ENCODE data around the gene FAR2.
"Not testable (repeated sequence)": the region's sequence is repeated elsewhere in the genome, so short reads cannot be mapped to it uniquely, and the experiment has no call there.

Gene FAR2

DNA sequence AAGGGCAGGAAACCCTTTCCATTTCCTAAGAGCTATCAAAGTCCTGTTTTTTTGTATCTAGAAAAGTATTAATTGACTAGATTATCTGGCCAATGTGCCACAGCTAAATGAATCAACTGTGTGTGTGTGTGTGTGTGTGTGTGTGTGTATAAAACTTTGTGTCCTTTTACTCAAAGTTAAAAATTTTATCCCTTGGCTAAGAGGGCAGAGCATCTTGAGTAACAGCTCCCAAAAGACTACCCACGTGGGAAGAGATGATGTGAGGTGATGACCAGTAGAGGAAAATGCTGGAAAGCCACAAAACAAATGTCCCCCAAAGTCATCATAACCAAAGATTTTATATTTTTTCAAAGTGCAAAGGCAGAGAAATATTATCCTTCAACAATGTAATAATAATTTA is 90.3 kb downstream of the FAR2 start:
- no peak for DNase-seq

DNA sequence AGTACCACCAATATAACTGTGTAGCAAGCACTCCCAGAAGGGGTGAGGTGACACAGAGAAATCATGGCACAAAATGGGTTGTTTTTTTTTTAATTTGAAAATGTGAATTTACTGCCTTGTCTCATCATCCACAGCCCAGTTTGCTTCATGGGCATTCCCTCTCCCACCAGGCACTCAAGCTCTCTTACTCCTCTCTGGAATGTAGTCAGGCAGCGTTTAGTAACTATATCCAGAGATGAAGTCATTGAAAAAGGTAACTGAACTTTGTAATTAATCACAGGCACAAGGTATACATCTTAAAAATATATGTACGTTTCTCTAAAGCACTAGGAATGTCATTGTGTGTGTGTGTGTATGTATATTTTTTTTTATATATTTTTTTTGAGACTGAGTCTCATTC is 91.4 kb downstream of the FAR2 start:
- DNase-seq = no peak

DNA sequence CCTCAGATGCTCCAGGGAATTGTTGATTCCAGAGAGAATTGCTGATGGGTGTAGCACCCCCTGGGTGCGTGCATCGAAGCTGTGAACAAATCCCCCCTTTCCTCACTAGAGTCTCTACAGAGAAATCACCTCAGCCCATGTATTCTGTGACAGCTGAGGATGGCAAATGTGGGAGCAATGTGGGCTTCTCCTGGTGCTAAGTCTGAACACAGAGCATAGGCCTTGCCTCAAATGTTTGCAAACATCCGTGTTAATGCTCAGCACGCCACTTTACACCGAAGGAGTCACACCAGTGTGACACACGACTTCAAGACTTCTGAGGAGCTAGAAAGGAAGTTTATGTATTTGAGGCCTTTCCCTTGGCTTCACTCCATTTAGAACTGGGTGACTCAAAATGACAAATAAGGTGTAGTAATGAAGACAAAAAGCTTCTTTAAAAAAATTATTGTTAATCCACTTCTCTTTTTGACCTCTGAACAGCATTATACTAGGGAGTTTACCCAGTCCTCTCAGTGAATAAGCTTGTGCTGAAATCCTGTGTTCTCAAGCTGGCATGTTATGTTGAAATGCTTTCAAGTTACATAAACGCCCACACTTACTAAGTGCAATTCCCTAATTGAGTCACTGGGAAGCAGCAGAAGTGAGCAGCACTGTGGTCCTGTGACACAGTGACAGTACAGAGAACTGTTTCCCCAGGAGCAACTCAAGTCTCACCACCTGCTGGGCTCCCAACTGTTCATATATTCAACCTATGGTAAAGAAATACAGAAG is 92.9 kb downstream of the FAR2 start:
- DNase-seq = no peak

DNA sequence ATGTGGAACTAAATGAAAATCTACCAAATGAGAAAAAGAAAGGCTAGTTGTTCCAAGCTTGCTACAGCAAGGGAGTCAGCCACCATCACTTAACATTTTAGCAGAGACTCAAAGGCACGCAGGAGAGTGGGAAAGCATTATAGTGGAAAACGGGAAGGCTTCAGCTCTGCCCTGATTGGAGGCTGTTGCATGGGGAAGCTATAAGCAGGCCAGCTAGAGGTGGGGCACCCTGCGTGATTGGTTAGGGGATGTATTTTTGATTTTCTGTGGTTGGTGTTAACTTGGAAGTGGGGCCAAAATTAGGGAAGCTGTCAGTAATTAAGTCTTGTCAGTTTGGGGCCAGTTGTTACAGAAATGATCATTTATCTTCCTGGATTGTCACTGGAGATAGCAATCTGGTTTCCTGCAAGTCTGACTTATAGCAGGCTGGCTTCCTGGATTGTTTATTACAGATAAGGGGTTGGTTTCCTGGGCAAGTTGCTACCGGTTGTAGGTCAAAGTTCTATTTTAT is 93.9 kb downstream of the FAR2 start:
- no peak for DNase-seq

DNA sequence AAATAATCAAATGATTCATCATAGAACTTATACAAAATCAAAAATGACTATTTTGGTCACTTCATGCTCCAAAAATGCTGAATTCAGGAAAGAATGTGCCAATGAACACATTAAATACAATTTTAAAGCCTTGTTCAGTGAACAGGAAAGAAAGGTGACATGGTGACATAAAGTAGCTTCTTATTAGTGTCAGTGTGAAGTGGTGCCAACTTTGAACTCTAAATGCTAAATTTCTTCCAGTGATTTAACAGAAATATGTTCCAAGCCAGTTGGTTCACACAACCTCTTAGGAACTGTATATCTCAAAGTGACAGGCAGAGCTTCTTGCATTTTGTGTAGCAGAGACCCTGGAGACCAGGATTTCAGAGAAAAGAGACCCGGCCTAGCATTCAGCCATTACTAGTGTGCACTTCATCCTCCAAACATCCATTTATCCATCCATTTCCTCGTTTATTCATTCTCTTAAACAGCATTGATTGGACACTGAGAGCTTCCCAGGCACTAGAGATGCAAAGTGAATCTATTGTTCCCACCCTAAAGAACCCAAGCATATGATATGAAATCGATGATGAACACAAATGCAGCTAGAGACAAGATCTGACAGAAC is 95.2 kb downstream of the FAR2 start:
- DNase-seq = no peak

DNA sequence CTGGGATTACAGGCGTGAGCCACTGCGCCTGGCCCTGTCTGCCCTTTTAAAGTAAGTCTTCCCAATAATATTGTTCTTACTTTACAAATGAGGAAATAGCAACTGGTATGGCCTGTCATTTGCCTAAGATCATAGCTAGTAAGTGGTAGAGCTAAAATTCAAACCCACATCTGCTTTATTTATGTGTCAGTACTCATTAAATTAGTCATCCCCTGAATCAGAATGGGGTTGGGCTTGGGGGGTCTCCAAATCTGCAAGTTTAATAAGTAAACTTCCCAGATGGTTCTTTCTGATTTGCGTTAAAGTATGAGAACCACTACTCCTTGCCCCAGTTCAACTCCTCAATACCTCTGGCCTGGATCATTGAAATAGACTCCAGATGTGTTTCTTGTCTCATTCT is 96.2 kb downstream of the FAR2 start:
- DNase-seq = no peak

DNA sequence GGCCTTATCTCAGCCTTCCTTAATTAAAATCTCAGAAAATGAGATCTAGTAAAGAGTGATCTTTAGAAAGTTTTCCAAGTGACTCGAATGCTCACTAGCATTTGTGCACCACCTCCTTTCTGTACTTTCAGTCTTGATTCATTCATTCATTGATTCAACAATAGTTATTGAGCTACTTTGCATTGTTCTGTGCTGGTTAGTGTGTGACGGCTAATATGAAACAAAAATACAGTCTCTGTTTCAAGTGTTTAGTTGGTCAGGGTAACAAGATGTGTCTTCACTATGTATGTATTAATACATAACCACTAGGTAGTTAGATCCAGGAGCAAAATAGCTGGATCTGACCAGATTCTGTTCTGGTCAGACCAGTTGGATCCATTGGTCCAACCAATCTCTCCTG is 100.9 kb downstream of the FAR2 start:
- DNase-seq = no peak

DNA sequence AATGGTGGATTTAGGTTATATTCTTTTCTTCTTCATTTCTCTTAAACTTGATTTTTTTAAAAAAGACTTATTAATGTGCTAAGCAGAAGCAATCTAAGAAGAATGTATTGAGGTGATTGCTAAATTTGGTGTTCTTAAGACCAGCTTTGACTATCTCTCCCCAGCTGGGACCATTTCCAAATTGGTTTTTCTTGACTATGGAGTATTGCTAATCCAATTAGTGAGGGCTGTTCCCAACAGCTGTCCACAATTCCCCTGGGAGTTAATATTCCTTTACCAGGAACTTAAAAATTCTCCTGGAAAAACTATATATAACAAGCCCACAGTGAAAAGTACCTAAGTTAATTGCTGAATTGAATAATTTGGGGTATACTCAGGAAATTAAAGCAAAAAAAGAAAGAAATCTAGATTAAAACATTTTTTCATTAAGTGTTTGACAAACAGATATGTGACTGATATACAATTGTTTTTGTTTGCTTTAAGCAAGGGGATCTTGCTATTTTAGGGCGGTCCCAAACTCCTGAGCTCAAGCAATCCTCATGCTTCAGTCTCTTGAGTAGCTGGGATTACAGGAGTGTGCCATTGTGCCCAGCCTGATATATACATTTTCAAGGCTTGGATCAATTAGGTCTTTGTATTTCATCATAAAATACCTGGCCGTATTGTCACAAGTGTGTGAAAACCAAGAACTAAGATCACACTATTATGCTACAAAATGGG is 105.0 kb downstream of the FAR2 start:
- DNase-seq = no peak

DNA sequence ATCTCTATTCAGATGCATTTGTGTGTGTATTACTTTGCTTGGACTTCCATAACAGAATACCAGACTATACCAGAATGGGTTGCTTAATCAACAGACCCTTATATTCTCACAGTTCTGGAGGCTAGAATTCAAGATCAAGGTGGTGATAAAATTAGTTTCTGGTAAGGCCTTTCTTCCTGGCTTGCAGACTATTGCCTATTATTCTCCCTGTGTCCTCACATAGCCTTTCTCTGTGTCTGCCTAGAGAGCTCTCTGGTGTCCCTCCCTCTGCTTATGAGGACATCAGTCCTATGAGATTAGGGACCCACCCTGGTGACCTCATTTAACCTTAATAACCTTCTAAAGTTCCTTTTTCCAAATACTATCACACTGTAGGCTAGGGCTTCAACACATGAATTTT is 106.0 kb downstream of the FAR2 start:
- no peak for DNase-seq

DNA sequence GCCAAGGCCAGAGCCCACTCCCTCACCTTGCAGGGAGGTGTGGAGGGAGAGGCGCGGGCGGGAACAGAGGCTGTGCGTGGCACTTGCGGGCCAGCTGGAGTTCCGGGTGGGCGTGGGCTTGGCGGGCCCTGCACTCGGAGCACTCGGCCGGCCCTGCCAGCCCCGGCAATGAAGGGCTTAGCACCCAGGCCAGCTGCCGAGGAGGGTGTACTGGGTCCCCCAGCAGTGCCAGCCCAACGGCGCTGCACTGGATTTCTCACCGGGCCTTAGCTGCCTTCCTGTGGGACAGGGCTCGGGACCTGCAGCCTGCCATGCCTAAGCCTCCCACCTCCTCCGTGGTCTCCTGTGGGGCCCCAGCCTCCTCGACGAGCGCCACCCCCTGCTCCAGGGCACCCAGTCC is 107.5 kb downstream of the FAR2 start:
- DNase-seq = no peak

DNA sequence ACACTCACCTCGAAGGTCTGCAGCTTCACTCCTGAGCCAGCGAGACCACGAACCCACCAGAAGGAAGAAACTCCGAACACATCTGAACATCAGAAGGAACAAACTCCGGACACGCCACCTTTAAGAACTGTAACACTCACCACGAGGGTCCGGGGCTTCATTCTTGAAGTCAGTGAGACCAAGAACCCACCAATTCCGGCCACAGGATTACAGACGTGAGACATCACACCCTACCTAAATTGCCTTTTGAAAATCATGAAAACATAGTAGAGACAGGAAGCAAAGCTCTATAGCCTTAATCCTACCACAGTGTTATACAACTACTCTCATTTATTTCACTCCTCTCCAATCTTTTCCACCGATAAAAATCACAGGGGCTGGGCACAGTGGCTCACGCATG is 108.6 kb downstream of the FAR2 start:
- DNase-seq = not testable (repeated sequence)

DNA sequence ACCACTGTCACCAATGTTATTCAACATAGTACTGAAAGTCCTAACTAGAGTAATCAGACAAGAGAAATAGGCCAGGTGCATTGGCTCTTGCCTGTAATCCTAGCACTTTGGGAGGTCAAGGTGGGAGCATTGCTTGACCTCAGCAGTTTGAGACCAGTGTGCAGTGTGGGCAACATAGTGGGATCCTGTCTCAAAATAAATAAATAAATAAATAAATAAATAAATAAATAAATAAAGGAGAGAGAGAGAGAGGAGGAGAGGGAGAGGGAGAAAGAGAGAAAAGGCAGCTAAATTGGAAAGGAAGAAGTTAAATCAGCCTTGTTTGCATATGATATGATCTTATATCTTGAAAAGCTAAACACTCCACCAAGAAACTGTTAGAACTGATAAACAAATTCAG is 115.3 kb downstream of the FAR2 start:
- no peak for DNase-seq

DNA sequence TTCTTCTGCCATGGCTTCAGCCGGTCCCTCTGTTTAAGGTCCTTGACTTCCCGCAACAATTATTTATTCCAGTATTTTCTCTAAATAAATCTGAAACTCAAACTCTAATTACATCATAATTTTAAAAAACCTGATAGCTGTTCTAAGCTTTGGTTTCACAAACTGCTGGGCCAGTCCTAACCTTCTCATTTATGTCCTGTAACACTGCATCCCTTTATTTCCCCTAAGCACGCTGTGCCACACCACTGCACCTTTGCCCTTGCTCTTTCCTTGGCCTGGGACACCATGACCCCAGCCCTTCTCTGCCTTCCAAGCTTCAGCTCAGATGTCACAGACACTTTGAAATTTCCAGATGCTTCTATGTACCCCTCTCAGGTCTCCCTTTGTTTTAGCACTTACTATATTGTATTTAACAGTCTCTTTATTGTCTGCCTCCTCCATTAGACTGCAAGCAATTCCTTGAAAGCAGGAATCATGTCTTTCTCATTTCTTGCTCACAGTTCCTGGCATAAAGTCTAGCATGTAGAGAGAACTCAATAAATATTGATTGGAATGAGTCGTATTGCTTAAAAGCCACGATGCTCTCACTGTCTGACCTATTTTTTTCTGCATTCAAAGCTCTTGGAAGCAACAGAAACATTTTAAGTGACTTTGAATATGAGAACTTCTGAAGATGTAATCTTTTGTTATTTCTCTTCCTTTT is 120.8 kb downstream of the FAR2 start:
- no peak for DNase-seq

DNA sequence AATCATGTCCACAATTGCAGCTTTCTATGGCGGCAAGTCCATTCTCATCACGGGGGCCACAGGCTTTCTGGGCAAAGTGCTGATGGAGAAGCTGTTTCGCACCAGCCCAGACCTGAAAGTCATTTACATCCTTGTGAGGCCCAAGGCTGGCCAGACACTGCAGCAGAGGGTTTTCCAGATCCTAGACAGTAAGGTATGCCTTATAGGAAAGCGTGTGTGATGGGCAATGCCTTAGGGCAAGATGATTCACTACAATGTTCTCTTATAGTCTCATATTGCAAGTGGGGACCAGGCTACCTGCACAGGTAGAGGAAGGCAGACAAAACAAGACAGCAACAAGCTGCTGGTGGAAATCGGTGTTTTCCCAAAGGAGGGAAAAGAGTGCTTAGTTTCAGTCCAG is 121.4 kb downstream of the FAR2 start:
- DNase-seq = no peak

DNA sequence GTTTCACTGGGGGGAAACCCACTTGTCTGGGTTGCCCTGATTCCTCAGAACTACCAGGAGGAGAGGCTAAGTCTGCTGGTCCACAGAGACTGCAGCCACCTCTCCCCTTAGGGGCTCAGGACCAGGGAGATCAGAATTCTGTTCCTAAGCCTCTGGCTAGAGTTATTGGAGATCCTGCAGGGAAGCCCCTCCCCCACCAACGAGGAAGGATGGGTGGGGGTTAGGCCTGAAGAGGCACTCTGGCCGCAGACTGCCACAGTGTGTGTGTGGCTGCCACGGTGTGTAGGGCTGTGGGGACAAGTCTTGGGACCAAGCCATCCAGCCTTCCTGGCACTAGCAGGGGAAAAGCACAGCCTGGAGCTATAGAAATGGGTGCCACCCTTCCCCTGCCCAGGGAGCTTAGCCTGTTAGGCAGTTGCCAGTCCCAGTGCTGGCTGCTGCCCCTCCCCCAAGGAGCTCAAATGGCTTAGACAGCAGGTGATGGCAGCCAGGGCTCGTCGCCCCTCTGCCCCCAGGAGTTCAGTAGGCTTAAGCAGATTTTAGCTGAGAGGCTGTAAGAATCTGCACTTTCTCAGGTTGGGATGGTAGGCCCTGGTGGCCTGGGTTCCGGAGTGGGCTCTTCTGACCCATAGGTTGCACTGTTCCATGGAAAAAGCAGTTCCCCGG is 124.2 kb downstream of the FAR2 start:
- no peak for DNase-seq

DNA sequence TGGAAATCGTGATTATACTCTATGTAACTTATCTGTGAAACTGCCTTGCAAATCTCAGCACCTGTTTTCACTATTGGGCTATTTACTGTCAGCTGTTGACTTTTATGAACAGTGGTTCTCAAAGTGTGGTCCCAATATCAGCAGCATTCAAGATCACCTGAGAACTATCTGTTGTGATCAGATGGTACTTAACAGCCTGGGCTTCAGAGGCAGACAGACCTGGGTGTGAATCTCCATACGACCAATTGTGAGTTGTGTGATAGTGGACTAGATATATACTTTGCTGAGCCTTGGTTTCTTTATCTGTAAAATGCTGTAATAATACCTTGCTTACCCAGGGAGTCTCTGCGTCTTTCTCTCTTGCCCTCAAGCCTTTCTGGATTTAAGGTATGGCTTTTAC is 126.8 kb downstream of the FAR2 start:
- no peak for DNase-seq

DNA sequence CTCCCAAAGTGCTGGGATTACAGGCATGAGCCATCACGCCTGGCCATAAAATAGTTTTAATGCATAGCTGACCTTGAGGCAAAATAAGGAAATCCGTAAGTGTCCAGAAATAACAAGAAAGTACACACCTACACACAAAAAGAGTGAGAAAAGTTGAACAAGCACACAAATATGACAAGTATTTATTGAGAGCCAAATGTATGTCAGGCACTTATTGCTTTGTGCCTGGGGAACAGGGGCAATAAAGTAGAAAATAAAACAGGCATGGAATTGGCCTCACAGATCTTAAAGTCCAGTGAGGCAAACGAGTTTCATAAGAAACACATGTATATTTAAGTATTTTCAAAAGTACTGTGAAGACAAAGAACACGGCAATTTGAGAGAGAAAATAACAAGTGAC is 128.2 kb downstream of the FAR2 start:
- DNase-seq = no peak

DNA sequence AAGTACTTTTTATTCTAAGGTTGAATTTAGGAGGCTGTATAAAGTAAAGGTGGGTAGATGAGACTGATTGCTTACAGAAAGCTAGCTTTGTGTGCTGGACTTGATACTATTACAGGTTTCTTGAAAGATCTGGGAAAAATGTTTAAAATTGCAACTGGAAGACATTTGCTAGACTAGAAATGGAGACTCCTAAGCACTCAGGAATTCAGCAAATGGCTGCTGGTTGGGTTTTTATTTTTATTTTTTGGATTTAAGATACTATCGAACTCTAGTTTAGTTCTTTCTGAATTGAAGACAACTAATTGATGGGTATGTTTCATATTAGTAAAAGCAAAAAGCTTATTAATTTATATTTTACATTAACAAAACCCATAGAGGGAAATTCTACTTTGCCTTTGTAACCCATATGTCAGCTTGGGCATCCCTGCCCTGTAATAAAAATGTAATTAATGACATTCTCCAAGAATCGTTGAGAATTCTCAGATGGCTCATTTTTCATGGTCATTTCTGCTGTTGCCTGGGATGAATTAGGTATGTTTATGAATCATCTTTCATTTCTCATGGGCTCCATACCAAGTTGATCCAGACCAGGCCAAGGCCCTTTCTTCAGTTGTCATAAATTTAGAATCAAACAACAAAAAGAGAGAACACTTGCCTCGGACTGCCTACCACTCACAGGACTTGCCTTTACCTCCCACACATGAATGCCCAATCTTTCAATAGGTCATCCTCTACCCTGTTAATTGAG is 129.8 kb downstream of the FAR2 start:
- no peak for DNase-seq

DNA sequence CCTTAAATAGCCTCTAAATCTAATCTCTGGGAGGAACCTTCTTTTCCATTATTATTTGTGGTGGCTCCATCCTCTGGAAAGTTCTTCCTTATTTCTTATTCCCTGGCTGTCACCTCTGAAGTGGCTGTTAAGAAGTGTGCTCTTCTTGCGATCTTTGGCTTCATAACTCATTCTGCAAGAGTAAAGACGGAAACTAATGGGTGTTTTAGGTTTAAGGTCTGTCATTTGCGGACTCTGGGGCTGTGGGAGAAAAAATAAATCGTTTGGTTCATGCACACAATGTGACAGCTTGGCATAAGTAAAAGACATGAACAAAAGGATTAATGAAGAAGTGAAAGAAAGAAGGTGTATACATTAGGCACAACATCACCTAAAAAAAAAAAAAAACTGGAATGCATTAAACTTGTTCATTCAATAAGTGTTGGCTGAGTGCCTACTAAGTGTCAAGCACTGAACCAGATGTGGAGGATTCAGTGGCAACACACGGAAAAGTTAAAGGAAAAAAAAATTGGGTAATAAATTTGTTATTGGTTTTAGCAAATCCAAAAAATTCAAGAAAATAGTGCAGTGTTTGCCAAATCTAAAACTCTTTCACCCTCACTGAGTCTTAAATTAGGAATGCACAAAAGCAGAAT is 132.4 kb downstream of the FAR2 start:
- DNase-seq = no peak

DNA sequence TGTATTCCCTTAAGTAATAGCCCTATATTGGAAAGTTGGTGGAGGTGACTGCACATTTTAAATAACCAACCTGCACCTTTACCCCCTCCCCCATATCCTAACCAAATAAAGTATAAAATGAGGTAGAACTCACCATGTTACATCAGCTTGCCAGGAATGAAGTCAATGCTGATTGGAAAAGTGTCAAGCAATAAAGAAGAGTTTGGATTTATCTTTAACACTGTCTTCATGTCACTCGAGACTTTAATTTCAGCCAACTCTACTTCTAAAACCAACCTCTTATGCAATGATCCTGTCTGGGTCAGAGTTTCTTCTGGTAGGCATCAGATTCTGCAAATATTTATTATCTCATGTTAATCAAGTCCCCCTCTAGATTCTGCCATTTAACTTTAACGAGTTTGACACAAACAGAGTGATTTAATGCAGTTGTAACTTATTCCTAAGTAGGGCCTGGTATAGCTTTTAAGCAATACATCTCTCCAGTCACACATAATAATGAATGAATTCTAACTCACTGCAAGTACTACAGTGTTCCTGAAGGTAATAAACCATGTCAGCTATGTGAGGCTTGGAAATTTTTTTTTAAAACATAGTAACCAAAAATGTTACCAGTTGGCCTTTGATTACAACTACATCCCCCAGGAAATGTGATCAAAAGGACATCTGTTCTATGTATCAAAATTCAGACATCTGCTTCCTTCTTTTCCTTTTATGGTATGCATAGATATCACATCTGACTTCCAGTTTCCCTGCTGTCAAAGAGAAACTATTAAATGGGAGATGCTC is 133.1 kb downstream of the FAR2 start:
- no peak for DNase-seq

All from T1000 (cell line).